ENCODE results near the gene GRAMD1A. TPM values are rescaled to one million over a fixed set of nuclear protein-coding genes. Genes with fewer than 3 reads are reported as not detected.
"Not testable (repeated sequence)": the region's sequence is repeated elsewhere in the genome, so short reads cannot be mapped to it uniquely, and the experiment has no call there.

GRAMD1A gene
- total RNA-seq, 2 donors from 2014 or later = 115 to 137 TPM

GRCh38 chr19:34991542-34992333 lies 8.4 kb upstream of the GRAMD1A start:
- Histone ChIP-seq H3K27ac (ENCODE audit: low read depth, low read length) (no peak overlapping the region), H3K36me3 (ENCODE audit: control insufficient read depth, insufficient read depth, low read length) (no peaks in the 10 kb centered on the region), H3K9ac (ENCODE audit: extremely low read depth, low read length, poor library complexity, severe bottlenecking) (no peak overlapping the region), H3K4me3 (ENCODE audit: low read length) (no peak overlapping the region), H3K27me3 (ENCODE audit: control insufficient read depth, insufficient read depth, low read length, poor library complexity, severe bottlenecking) (no peaks in the 10 kb centered on the region), H3K4me1 (ENCODE audit: control insufficient read depth, insufficient read depth, low read length) (no peaks in the 10 kb centered on the region), H3K9me3 (ENCODE audit: control insufficient read depth, low read length) (no peaks in the 10 kb centered on the region)
- no peak overlapping the region for H3K27ac Mint-ChIP-seq
- no peaks in the 10 kb centered on the region for H3K4me1 Mint-ChIP-seq
- H3K36me3 Mint-ChIP-seq (ENCODE audit: low read depth) = no peaks in the 10 kb centered on the region
- WGBS, 2 experiments (ENCODE audit: insufficient coverage in 1 of 2, insufficient read length in 1 of 2) = 95 to 96% methylated on average over 7 of the region's 8 CpGs
- H3K4me3 Mint-ChIP-seq = no peak overlapping the region
- TF ChIP-seq, protein P1, sequence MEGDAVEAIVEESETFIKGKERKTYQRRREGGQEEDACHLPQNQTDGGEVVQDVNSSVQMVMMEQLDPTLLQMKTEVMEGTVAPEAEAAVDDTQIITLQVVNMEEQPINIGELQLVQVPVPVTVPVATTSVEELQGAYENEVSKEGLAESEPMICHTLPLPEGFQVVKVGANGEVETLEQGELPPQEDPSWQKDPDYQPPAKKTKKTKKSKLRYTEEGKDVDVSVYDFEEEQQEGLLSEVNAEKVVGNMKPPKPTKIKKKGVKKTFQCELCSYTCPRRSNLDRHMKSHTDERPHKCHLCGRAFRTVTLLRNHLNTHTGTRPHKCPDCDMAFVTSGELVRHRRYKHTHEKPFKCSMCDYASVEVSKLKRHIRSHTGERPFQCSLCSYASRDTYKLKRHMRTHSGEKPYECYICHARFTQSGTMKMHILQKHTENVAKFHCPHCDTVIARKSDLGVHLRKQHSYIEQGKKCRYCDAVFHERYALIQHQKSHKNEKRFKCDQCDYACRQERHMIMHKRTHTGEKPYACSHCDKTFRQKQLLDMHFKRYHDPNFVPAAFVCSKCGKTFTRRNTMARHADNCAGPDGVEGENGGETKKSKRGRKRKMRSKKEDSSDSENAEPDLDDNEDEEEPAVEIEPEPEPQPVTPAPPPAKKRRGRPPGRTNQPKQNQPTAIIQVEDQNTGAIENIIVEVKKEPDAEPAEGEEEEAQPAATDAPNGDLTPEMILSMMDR (conservative IDR thresholded peaks at IDR 0.05) = no peak
- H3K9me3 Mint-ChIP-seq = peaks cover 6% of the 10 kb centered on the region
- DNase-seq = no peak
- no peaks in the 10 kb centered on the region for H3K27me3 Mint-ChIP-seq (ENCODE audit: insufficient read depth)

GRCh38 chr19:34992582-34992981 lies 7.5 kb upstream of the GRAMD1A start:
- not testable (repeated sequence) for H3K4me1 ChIP-seq (ENCODE audit: control insufficient read depth, insufficient read depth, low read length); H3K27ac Mint-ChIP-seq; H3K4me3 ChIP-seq (ENCODE audit: low read length); H3K4me3 Mint-ChIP-seq; H3K4me1 Mint-ChIP-seq; H3K9me3 ChIP-seq (ENCODE audit: control insufficient read depth, low read length); H3K27ac ChIP-seq (ENCODE audit: low read depth, low read length); H3K36me3 Mint-ChIP-seq (ENCODE audit: low read depth); H3K27me3 Mint-ChIP-seq (ENCODE audit: insufficient read depth); DNase-seq; H3K9me3 Mint-ChIP-seq; H3K27me3 ChIP-seq (ENCODE audit: control insufficient read depth, insufficient read depth, low read length, poor library complexity, severe bottlenecking); H3K36me3 ChIP-seq (ENCODE audit: control insufficient read depth, insufficient read depth, low read length); H3K9ac ChIP-seq (ENCODE audit: extremely low read depth, low read length, poor library complexity, severe bottlenecking)
- WGBS, 2 experiments (ENCODE audit: insufficient coverage in 1 of 2, insufficient read length in 1 of 2) = 90 to 94% methylated on average over 4 to 5 of the region's 7 CpGs

DNA sequence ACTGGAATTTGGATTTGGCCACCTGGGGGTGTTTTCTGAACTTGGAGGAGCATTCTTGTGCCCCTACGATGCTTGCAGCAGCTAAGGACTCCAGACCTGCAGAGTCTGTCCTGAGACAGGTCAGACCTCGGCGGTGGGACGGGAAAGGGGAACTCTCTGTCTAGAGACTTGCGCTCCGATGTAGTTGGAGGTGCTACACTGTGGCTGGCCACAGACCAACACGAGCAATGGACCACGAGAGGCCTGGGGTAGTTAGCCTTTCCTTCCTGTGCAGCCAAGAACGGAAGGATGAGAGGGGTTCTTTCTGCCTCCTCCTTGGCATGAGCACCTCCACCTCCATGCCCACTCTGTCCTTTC lies 5.9 kb upstream of the GRAMD1A start:
- Mint-ChIP-seq H3K27me3 (ENCODE audit: insufficient read depth) (no peaks in the 10 kb centered on the region), H3K36me3 (ENCODE audit: low read depth) (no peaks in the 10 kb centered on the region), H3K4me1 (peaks cover 13% of the 10 kb centered on the region), H3K9me3 (peaks cover 6% of the 10 kb centered on the region), H3K4me3 (no peak overlapping the region), H3K27ac (no peak overlapping the region)
- H3K27ac ChIP-seq (ENCODE audit: low read depth, low read length) = no peak overlapping the region
- H3K27me3 ChIP-seq (ENCODE audit: control insufficient read depth, insufficient read depth, low read length, poor library complexity, severe bottlenecking) = no peaks in the 10 kb centered on the region
- H3K4me1 ChIP-seq (ENCODE audit: control insufficient read depth, insufficient read depth, low read length) = no peaks in the 10 kb centered on the region
- no peak overlapping the region for H3K9ac ChIP-seq (ENCODE audit: extremely low read depth, low read length, poor library complexity, severe bottlenecking)
- H3K36me3 ChIP-seq (ENCODE audit: control insufficient read depth, insufficient read depth, low read length) = no peaks in the 10 kb centered on the region
- DNase-seq = peak; percentile 36
- TF ChIP-seq, protein P1 (conservative IDR thresholded peaks at IDR 0.05) = no peak
- no peaks in the 10 kb centered on the region for H3K9me3 ChIP-seq (ENCODE audit: control insufficient read depth, low read length)
- 82 to 87% methylated on average over 7 to 9 of the region's 9 CpGs for WGBS, 2 experiments (ENCODE audit: insufficient coverage in 1 of 2, insufficient read length in 1 of 2)
- H3K4me3 ChIP-seq (ENCODE audit: low read length) = no peak overlapping the region
